ENCODE results near the gene SREK1. TPM values are rescaled to one million over a fixed set of nuclear protein-coding genes. Genes with fewer than 3 reads are reported as not detected.

The SREK1 gene
- total RNA-seq, 1 experiment from 2014 or later, result 95.9 TPM

GRCh38 chr5:66169534-66169933 lies 25.4 kb downstream of the SREK1 start:
- Histone ChIP-seq H3K36me3 (ENCODE audit: insufficient read depth, low read length, poor library complexity, severe bottlenecking) (peaks cover 57% of the 10 kb centered on the region), H3K4me1 (ENCODE audit: insufficient read depth, low read length, poor library complexity, severe bottlenecking) (no peaks in the 10 kb centered on the region), H3K9me3 (ENCODE audit: low read depth, low read length, poor library complexity, severe bottlenecking) (no peaks in the 10 kb centered on the region), H3K27me3 (replicated peaks; ENCODE audit: insufficient read depth, low read depth, low read length, poor library complexity) (no peaks in the 10 kb centered on the region), H3K27ac (ENCODE audit: low read depth, low read length, poor library complexity, severe bottlenecking) (no peak overlapping the region), H3K4me3 (ENCODE audit: low read depth, low read length, poor library complexity, severe bottlenecking) (no peak overlapping the region)
- intact Hi-C loops (cut with micrococcal nuclease; ENCODE audit: unreplicated experiment), result no loop called here
- POLR2A ChIA-PET (ENCODE audit: low non-redundant PET), result no interaction called here
- CTCF ChIA-PET, result no interaction called here
- no peak for DNase-seq (ENCODE audit: low spot score)
- BruUV-seq (replicated peaks), result no TSS peak
- TF ChIP-seq EZH2 (IDR thresholded peaks at IDR 0.05; ENCODE audit: borderline replicate concordance, low read depth, low read length, poor library complexity, severe bottlenecking) (no peak), CTCF (conservative IDR thresholded peaks at IDR 0.05; ENCODE audit: low read depth, low read length) (no peak)

- ChIA-PET CTCF (no interaction called here), POLR2A (ENCODE audit: low non-redundant PET) (no interaction called here)
- Histone ChIP-seq H3K27me3 (replicated peaks; ENCODE audit: insufficient read depth, low read depth, low read length, poor library complexity) (no peaks in the 10 kb centered on the region), H3K36me3 (ENCODE audit: insufficient read depth, low read length, poor library complexity, severe bottlenecking) (peaks cover 58% of the 10 kb centered on the region), H3K4me3 (ENCODE audit: low read depth, low read length, poor library complexity, severe bottlenecking) (no peak overlapping the region), H3K9me3 (ENCODE audit: low read depth, low read length, poor library complexity, severe bottlenecking) (no peaks in the 10 kb centered on the region), H3K4me1 (ENCODE audit: insufficient read depth, low read length, poor library complexity, severe bottlenecking) (no peaks in the 10 kb centered on the region), H3K27ac (ENCODE audit: low read depth, low read length, poor library complexity, severe bottlenecking) (no peak overlapping the region)
- TF ChIP-seq CTCF (conservative IDR thresholded peaks at IDR 0.05; ENCODE audit: low read depth, low read length) (no peak), EZH2 (IDR thresholded peaks at IDR 0.05; ENCODE audit: borderline replicate concordance, low read depth, low read length, poor library complexity, severe bottlenecking) (no peak)
- DNase-seq (ENCODE audit: low spot score), result no peak
- BruUV-seq (replicated peaks), result TSS peak; percentile 48
- intact Hi-C loops (cut with micrococcal nuclease; ENCODE audit: unreplicated experiment), result loop anchor here (5.0 kb wide), 1 partner anchor 428 kb away; no protein-coding TSS in a partner anchor
Measured at GRCh38 chr5:66170195-66170919, 26.3 kb downstream of the SREK1 start.

GRCh38 chr5:66171349-66172344 lies 27.5 kb downstream of the SREK1 start:
- H3K4me1 ChIP-seq (ENCODE audit: insufficient read depth, low read length, poor library complexity, severe bottlenecking), result no peaks in the 10 kb centered on the region
- POLR2A ChIA-PET (ENCODE audit: low non-redundant PET), result interaction anchor here (0.6 kb wide), 1 partner anchor 90 kb away, joined by 9 read pairs; no protein-coding TSS in a partner anchor
- intact Hi-C loops (cut with micrococcal nuclease; ENCODE audit: unreplicated experiment), result loop anchor here (5.0 kb wide), 1 partner anchor 429 kb away; no protein-coding TSS in a partner anchor
- H3K9me3 ChIP-seq (ENCODE audit: low read depth, low read length, poor library complexity, severe bottlenecking), result no peaks in the 10 kb centered on the region
- BruUV-seq (replicated peaks), result no TSS peak
- H3K36me3 ChIP-seq (ENCODE audit: insufficient read depth, low read length, poor library complexity, severe bottlenecking), result peaks cover 64% of the 10 kb centered on the region
- no peak overlapping the region for H3K4me3 ChIP-seq (ENCODE audit: low read depth, low read length, poor library complexity, severe bottlenecking)
- CTCF ChIA-PET, result interaction anchor here (1.0 kb wide), 1 partner anchor 27 kb away, joined by 4 read pairs; the partner anchor contains the start of gene SREK1
- H3K27me3 ChIP-seq (replicated peaks; ENCODE audit: insufficient read depth, low read depth, low read length, poor library complexity), result no peaks in the 10 kb centered on the region
- no peak for TF ChIP-seq EZH2 (IDR thresholded peaks at IDR 0.05; ENCODE audit: borderline replicate concordance, low read depth, low read length, poor library complexity, severe bottlenecking)
- peak; percentile 67 for TF ChIP-seq CTCF (conservative IDR thresholded peaks at IDR 0.05; ENCODE audit: low read depth, low read length)
- H3K27ac ChIP-seq (ENCODE audit: low read depth, low read length, poor library complexity, severe bottlenecking), result no peak overlapping the region
- peak; percentile 62 for DNase-seq (ENCODE audit: low spot score)
